Erythroblast (primary cell): Measurements from ENCODE around the gene TMEM164.

Experiments used
- GATA1 ChIP-seq: IDR thresholded peaks from 2 replicates; pipeline ENCODE4 v1.6.1; 2011; ENCODE audit warnings: low read depth, mild to moderate bottlenecking, control low read depth, low read length, moderate library complexity
- POLR2A ChIP-seq: IDR thresholded peaks from 2 replicates; pipeline ENCODE4 v1.6.1; 2011; ENCODE audit warnings: mild to moderate bottlenecking, low read length

DNA sequence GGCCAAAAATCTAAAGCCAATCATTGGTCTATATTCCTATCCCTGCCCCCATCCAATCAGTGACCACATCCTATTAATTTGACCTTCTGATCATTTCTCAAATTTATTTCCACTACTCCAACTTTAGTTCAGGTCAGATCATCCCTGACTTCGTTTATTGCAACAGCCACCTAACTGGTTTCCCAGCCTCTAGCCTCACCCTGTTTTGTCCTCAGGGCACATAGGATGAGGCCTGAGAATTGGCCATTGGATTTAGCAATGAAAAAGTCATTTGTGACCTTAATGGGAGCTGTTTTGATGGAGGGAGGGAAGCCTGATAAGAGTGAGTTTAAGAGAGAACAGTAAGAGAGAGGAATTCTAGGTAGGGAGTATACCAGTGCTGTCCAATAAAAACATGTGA is 160.0 kb downstream of the TMEM164 start:
- TF ChIP-seq POLR2A (no peak), GATA1 (no peak)
